ENCODE measurements around the gene SLC25A2.

DNA sequence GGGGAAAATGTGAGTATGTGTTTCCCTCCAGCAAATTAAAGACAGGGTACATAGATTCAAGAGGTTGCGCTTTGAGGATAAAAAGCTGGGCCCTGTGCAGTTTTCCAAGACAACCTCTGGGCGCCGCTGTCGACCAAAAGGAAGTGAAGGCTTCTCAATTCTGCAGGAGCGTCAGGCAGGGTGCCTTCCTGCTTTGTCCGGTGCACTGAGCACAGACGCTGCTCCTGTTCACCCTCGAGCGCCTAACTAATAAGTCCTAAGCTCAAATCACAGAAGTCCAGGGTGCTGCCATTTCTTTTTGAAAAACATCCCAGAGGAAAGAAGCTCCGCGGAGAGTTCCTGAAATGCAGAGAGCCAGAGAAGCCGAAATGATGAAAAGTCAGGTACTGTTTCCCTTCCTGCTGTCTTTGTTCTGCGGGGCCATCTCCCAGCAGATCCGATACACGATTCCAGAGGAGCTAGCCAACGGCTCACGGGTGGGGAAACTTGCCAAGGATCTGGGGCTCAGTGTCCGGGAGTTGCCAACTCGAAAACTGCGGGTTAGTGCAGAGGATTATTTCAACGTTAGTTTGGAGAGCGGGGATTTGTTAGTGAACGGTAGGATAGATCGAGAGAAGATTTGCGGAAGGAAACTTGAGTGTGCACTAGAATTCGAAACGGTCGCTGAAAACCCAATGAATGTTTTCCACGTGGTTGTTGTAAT is 46.2 kb upstream of the SLC25A2 start, which contains the start of gene PCDHGB1:
- TF ChIP-seq CTCF (conservative IDR thresholded peaks at IDR 0.05; ENCODE audit: low read depth in 2 of 2) (peak; percentile 77 to 81), POLR2AphosphoS5 (IDR thresholded peaks at IDR 0.05; ENCODE audit: low read depth) (peak; percentile 53), EZH2 (IDR thresholded peaks at IDR 0.05; ENCODE audit: low read depth, unreplicated experiment) (no peak), REST (IDR thresholded peaks at IDR 0.05; ENCODE audit: unreplicated experiment) (no peak)
